ENCODE data around the gene MANSC1. TPM values are rescaled to one million over a fixed set of nuclear protein-coding genes. Genes with fewer than 3 reads are reported as not detected.

MANSC1 gene
- total RNA-seq, 1 experiment from 2014 or later: 32.0 TPM

- no peaks in the 10 kb centered on the region for H3K9me3 ChIP-seq (ENCODE audit: insufficient read depth, low read depth)
Observed at GRCh38 chr12:12326262-12326661, 23.8 kb downstream of the MANSC1 start.

GRCh38 chr12:12323591-12323990 lies 26.5 kb downstream of the MANSC1 start:
- Histone ChIP-seq H3K36me3 (ENCODE audit: low read depth) (no peaks in the 10 kb centered on the region), H3K9me2 (ENCODE audit: insufficient read depth) (no peaks in the 10 kb centered on the region), H3K4me2 (no peak overlapping the region), H4K20me1 (ENCODE audit: insufficient read depth) (no peaks in the 10 kb centered on the region), H3K4me1 (replicated peaks; ENCODE audit: insufficient read depth) (no peaks in the 10 kb centered on the region), H3K9me3 (ENCODE audit: insufficient read depth, low read depth) (no peaks in the 10 kb centered on the region), H3K79me2 (ENCODE audit: low read depth) (no peaks in the 10 kb centered on the region), H2AFZ (no peak overlapping the region), H3K27me3 (ENCODE audit: insufficient read depth, low read depth) (no peaks in the 10 kb centered on the region), H3K4me3 (no peak overlapping the region), H3F3A (ENCODE audit: insufficient read depth, low read depth) (no peaks in the 10 kb centered on the region), H3K27ac (no peak overlapping the region)
- ChIA-PET POLR2A (ENCODE audit: unreplicated experiment) (no interaction called here), CTCF (no interaction called here)
- no TSS peak for BruUV-seq (replicated peaks)
- intact Hi-C loops (cut with micrococcal nuclease; ENCODE audit: unreplicated experiment): no loop called here
- no peak for TF ChIP-seq CTCF (conservative IDR thresholded peaks at IDR 0.05)
- TF ChIP-seq EZH2 (IDR thresholded peaks at IDR 0.05; ENCODE audit: low read depth): no peak
- no peak for DNase-seq

More at GRCh38 chr12:12326262-12326661, 23.8 kb downstream of the MANSC1 start:
- ChIA-PET CTCF (interaction anchor here (0.5 to 0.9 kb wide), 2 partner anchors 12 to 290 kb away, joined by 3 read pairs; no protein-coding TSS in a partner anchor), POLR2A (ENCODE audit: unreplicated experiment) (no interaction called here)
- no peak for TF ChIP-seq CTCF (conservative IDR thresholded peaks at IDR 0.05)
- no peak for TF ChIP-seq EZH2 (IDR thresholded peaks at IDR 0.05; ENCODE audit: low read depth)
- no peak for DNase-seq
- BruUV-seq (replicated peaks): no TSS peak
- Histone ChIP-seq H3K4me3 (no peak overlapping the region), H4K20me1 (ENCODE audit: insufficient read depth) (no peaks in the 10 kb centered on the region), H3K9me2 (ENCODE audit: insufficient read depth) (no peaks in the 10 kb centered on the region), H3K27ac (no peak overlapping the region), H3K79me2 (ENCODE audit: low read depth) (no peaks in the 10 kb centered on the region), H3K36me3 (ENCODE audit: low read depth) (0 out of 2 replicates have a peak, but pooled peaks cover 6% of the 10 kb centered on the region), H3K4me1 (replicated peaks; ENCODE audit: insufficient read depth) (peaks cover 4% of the 10 kb centered on the region), H3K4me2 (no peak overlapping the region), H3K27me3 (ENCODE audit: insufficient read depth, low read depth) (no peaks in the 10 kb centered on the region), H2AFZ (no peak overlapping the region), H3F3A (ENCODE audit: insufficient read depth, low read depth) (peaks cover 11% of the 10 kb centered on the region; the same call in 1 of the 2 replicates)
- intact Hi-C loops (cut with micrococcal nuclease; ENCODE audit: unreplicated experiment): no loop called here

- H3K27ac ChIP-seq: no peak overlapping the region
- TF ChIP-seq CTCF (conservative IDR thresholded peaks at IDR 0.05): no peak
- TF ChIP-seq EZH2 (IDR thresholded peaks at IDR 0.05; ENCODE audit: low read depth): no peak
- ChIA-PET CTCF (interaction anchor here (0.6 kb wide), 1 partner anchor 28 kb away, joined by 4 read pairs; no protein-coding TSS in a partner anchor), POLR2A (ENCODE audit: unreplicated experiment) (no interaction called here)
- H3K27me3 ChIP-seq (ENCODE audit: insufficient read depth, low read depth): no peaks in the 10 kb centered on the region
- H3K9me3 ChIP-seq (ENCODE audit: insufficient read depth, low read depth): no peaks in the 10 kb centered on the region
- BruUV-seq (replicated peaks): no TSS peak
- intact Hi-C loops (cut with micrococcal nuclease; ENCODE audit: unreplicated experiment): no loop called here
- no peak overlapping the region for H3K4me2 ChIP-seq
- no peak for DNase-seq
- H3K79me2 ChIP-seq (ENCODE audit: low read depth): no peaks in the 10 kb centered on the region
- H3K4me1 ChIP-seq (replicated peaks; ENCODE audit: insufficient read depth): no peaks in the 10 kb centered on the region
- no peaks in the 10 kb centered on the region for H4K20me1 ChIP-seq (ENCODE audit: insufficient read depth)
- no peaks in the 10 kb centered on the region for H3F3A ChIP-seq (ENCODE audit: insufficient read depth, low read depth)
- no peaks in the 10 kb centered on the region for H3K36me3 ChIP-seq (ENCODE audit: low read depth)
- no peak overlapping the region for H3K4me3 ChIP-seq
- no peaks in the 10 kb centered on the region for H3K9me2 ChIP-seq (ENCODE audit: insufficient read depth)
- no peak overlapping the region for H2AFZ ChIP-seq
Observed at GRCh38 chr12:12323118-12323517, 26.9 kb downstream of the MANSC1 start.

Measured in PC-9 (cell line).